H9 (cell line): ENCODE measurements around the gene WDR72. TPM values are rescaled to one million over a fixed set of nuclear protein-coding genes. Genes with fewer than 3 reads are reported as not detected.

Source experiments
- DNase-seq: peaks from one replicate; pipeline ENCODE4 v3.0.0-alpha.2; 2017
- H2AFZ ChIP-seq: one replicate; pipeline ENCODE4 v1.6.1; 2013; ENCODE audit warnings: mild to moderate bottlenecking, low read length, control low read depth, moderate library complexity
- H2AK5ac ChIP-seq: 2 replicates; pipeline ENCODE4 v1.6.1; 2013; ENCODE audit warnings: low read length, control low read depth, mixed read lengths; ENCODE audit not compliant: insufficient read length
- H2BK120ac ChIP-seq: one replicate; pipeline ENCODE4 v1.6.1; 2013; ENCODE audit warnings: low read depth, mild to moderate bottlenecking, low read length, control low read depth, inconsistent platforms; ENCODE audit not compliant: poor library complexity, severe bottlenecking
- H2BK12ac ChIP-seq: 2 replicates; pipeline ENCODE4 v1.6.1; 2013; ENCODE audit warnings: low read length, control low read depth, mixed read lengths, low read depth; ENCODE audit not compliant: insufficient read length
- H2BK15ac ChIP-seq: 2 replicates; pipeline ENCODE4 v1.6.1; 2013; ENCODE audit warnings: low read depth, low read length, control low read depth
- H2BK20ac ChIP-seq: one replicate; pipeline ENCODE4 v1.6.1; 2013; ENCODE audit warnings: low read depth, mild to moderate bottlenecking, low read length, control low read depth, inconsistent platforms; ENCODE audit not compliant: poor library complexity, severe bottlenecking
- H2BK5ac ChIP-seq: 2 replicates; pipeline ENCODE4 v1.6.1; 2013; ENCODE audit warnings: low read length, control low read depth, mixed read lengths; ENCODE audit not compliant: insufficient read length
- H3K14ac ChIP-seq: 2 replicates; pipeline ENCODE4 v1.6.1; 2013; ENCODE audit warnings: low read length, control low read depth; ENCODE audit not compliant: insufficient read depth
- H3K18ac ChIP-seq: 2 replicates; pipeline ENCODE4 v1.6.1; 2013; ENCODE audit warnings: low read depth, mild to moderate bottlenecking, mixed read lengths, low read length, control low read depth; ENCODE audit not compliant: insufficient read length
- H3K23ac ChIP-seq: 2 replicates; pipeline ENCODE4 v1.6.1; 2013; ENCODE audit warnings: low read length, control low read depth, mixed read lengths, low read depth; ENCODE audit not compliant: insufficient read length
- H3K23me2 ChIP-seq: 2 replicates; pipeline ENCODE4 v1.6.1; 2013; ENCODE audit warnings: low read depth, mild to moderate bottlenecking, mixed read lengths, low read length, control low read depth; ENCODE audit not compliant: insufficient read length, poor library complexity, severe bottlenecking
- H3K27ac ChIP-seq: 2 replicates; pipeline ENCODE4 v1.5.1; 2013; ENCODE audit warnings: low read length, control low read depth, mixed read lengths, low read depth; ENCODE audit not compliant: insufficient read length
- H3K27me3 ChIP-seq: 2 replicates; pipeline ENCODE4 v1.6.1; 2013; ENCODE audit warnings: low read length, control low read depth, inconsistent platforms; ENCODE audit not compliant: insufficient read depth
- H3K4ac ChIP-seq: 2 replicates; pipeline ENCODE4 v1.6.1; 2013; ENCODE audit warnings: low read depth, mild to moderate bottlenecking, control low read depth, inconsistent platforms, low read length, moderate library complexity
- H3K4me1 ChIP-seq: 2 replicates; pipeline ENCODE4 v1.6.1; 2013; ENCODE audit warnings: low read length, control low read depth, inconsistent platforms; ENCODE audit not compliant: insufficient read depth
- H3K4me2 ChIP-seq: 2 replicates; pipeline ENCODE4 v1.6.1; 2013; ENCODE audit warnings: low read length, control low read depth, mixed read lengths; ENCODE audit not compliant: insufficient read length, insufficient read depth
- H3K56ac ChIP-seq: 2 replicates; pipeline ENCODE4 v1.6.1; 2013; ENCODE audit warnings: low read depth, mild to moderate bottlenecking, mixed read lengths, low read length, control low read depth; ENCODE audit not compliant: insufficient read length
- H3K79me1 ChIP-seq: 2 replicates; pipeline ENCODE4 v1.6.1; 2013; ENCODE audit warnings: low read depth, mild to moderate bottlenecking, moderate library complexity, low read length, control low read depth, inconsistent platforms; ENCODE audit not compliant: insufficient read depth, poor library complexity, severe bottlenecking
- H3K79me2 ChIP-seq: 2 replicates; pipeline ENCODE4 v1.6.1; 2013; ENCODE audit warnings: low read length, control low read depth, inconsistent platforms; ENCODE audit not compliant: insufficient read depth
- H3K9ac ChIP-seq: 2 replicates; pipeline ENCODE4 v1.6.1; 2013; ENCODE audit warnings: low read length, control low read depth, mixed read lengths; ENCODE audit not compliant: insufficient read length; ENCODE audit errors: extremely low read depth
- H3K9me3 ChIP-seq: one replicate; pipeline ENCODE4 v1.6.1; 2013; ENCODE audit warnings: low read depth, low read length, inconsistent platforms; ENCODE audit not compliant: control insufficient read depth
- H3T11ph ChIP-seq: one replicate; pipeline ENCODE4 v1.6.1; 2013; ENCODE audit warnings: mild to moderate bottlenecking, low read length, control low read depth, inconsistent platforms
- H4K20me1 ChIP-seq: one replicate; pipeline ENCODE4 v1.6.1; 2013; ENCODE audit not compliant: control insufficient read depth, insufficient read length, insufficient read depth
- H4K5ac ChIP-seq: 2 replicates; pipeline ENCODE4 v1.6.1; 2013; ENCODE audit warnings: low read depth, mild to moderate bottlenecking, mixed read lengths, low read length, control low read depth; ENCODE audit not compliant: insufficient read length
- H4K8ac ChIP-seq: replicated peaks from 2 replicates; pipeline ENCODE4 v1.6.1; 2013; ENCODE audit warnings: low read length, control low read depth, mixed read lengths, low read depth; ENCODE audit not compliant: insufficient read length
- H4K91ac ChIP-seq: 2 replicates; pipeline ENCODE4 v1.6.1; 2013; ENCODE audit warnings: low read depth, mild to moderate bottlenecking, moderate library complexity, mixed read lengths, low read length, control low read depth; ENCODE audit not compliant: insufficient read length
- H3K27ac Mint-ChIP-seq, 3 experiments: 2 replicates in 2 of 3; 3 replicates in 1 of 3; pipeline ENCODE4 v1.8.0; 2020 to 2021; ENCODE audit warnings: mixed read lengths in 3 of 3, mild to moderate bottlenecking in 1 of 3, moderate library complexity in 1 of 3
- H3K27me3 Mint-ChIP-seq: 2 replicates; pipeline ENCODE4 v1.8.0; 2021; ENCODE audit warnings: low read depth, mild to moderate bottlenecking, moderate library complexity, mixed read lengths
- H3K36me3 Mint-ChIP-seq, 3 experiments: 2 replicates in 2 of 3; 3 replicates in 1 of 3; pipeline ENCODE4 v1.8.0; 2020 to 2021; ENCODE audit warnings: low read depth in 3 of 3, mixed read lengths in 3 of 3; ENCODE audit not compliant: insufficient read depth in 1 of 3
- H3K4me1 Mint-ChIP-seq, 2 experiments: 2 replicates each; pipeline ENCODE4 v1.8.0; 2020; ENCODE audit warnings: mixed read lengths in 2 of 2
- H3K4me3 Mint-ChIP-seq, 2 experiments: 2 replicates in 1 of 2; 3 replicates in 1 of 2; pipeline ENCODE4 v1.8.0; 2020 to 2021; ENCODE audit warnings: mild to moderate bottlenecking in 2 of 2, mixed read lengths in 2 of 2, moderate library complexity in 1 of 2
- H3K9me3 Mint-ChIP-seq, 2 experiments: 2 replicates in 1 of 2; 3 replicates in 1 of 2; pipeline ENCODE4 v1.8.0; 2020; ENCODE audit warnings: mild to moderate bottlenecking in 2 of 2, mixed read lengths in 2 of 2, moderate library complexity in 1 of 2
- CTCF ChIP-seq: fragments of 200-600 bp; sonication (generic); conservative IDR thresholded peaks from 3 replicates; pipeline ENCODE4 v1.8.0; 2021; ENCODE audit warnings: antibody characterized with exemption, mild to moderate bottlenecking
- WGBS: extraction: QIAGEN DNeasy Blood & Tissue Kit; methylation state at CpG from one replicate; pipeline ENCODE4 v1.1.7; 2013; ENCODE audit warnings: missing lambda C conversion rate, low lambda C conversion rate, mixed read lengths; ENCODE audit not compliant: insufficient read length; ENCODE audit errors: extremely low coverage; 5-methylcytosine and 5-hydroxymethylcytosine counted together
- total RNA-seq: library from RNA; stranded (reverse); gene quantifications from 2 replicates; pipeline ENCODE4 v1.2.1, GENCODE V29; 2021

WDR72 gene
- total RNA-seq, 1 experiment from 2014 or later, result 2.9 TPM

DNA sequence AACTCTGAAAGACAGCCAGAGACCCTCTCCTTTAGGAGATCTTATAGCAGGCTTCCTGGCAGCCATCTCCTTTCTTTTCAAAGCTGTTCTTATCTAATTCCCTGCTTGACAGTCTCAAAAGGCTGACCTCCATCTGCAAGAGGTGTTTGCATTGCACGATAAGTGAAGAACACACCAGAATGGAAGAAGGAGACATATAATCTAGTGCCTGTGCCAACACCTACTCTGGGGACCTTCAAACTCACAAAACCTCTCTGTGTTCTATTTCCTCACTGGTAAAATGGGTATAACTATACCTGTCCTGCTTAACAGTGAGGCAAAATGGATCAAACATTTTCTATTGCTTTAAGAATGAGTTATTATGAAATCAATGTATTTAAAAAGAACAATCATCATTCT is 65.0 kb downstream of the WDR72 start:
- no peak overlapping the region for H3T11ph ChIP-seq
- H2BK5ac ChIP-seq, result no peak overlapping the region
- H2BK120ac ChIP-seq, result no peak overlapping the region
- no peak overlapping the region for H3K4me2 ChIP-seq
- no peaks in the 10 kb centered on the region for H3K27me3 ChIP-seq
- no peak overlapping the region for H2BK15ac ChIP-seq
- no peak for TF ChIP-seq CTCF
- no peak overlapping the region for H3K18ac ChIP-seq
- Mint-ChIP-seq H3K36me3 (peaks cover 0 to 4% (median 0%) of the 10 kb centered on the region in 3 experiments; a peak in 1 of 7 replicates), H3K27me3 (no peaks in the 10 kb centered on the region; the same call in 1 of the 2 replicates), H3K4me1 (no peaks in the 10 kb centered on the region), H3K9me3 (peaks cover 3 to 4% of the 10 kb centered on the region in 2 experiments; a peak in 3 of 5 replicates), H3K27ac (no peak overlapping the region; a peak in 1 of 7 replicates), H3K4me3 (no peak overlapping the region)
- H4K5ac ChIP-seq, result no peak overlapping the region
- H2AK5ac ChIP-seq, result no peak overlapping the region
- no peak overlapping the region for H3K27ac ChIP-seq
- H2BK12ac ChIP-seq, result no peak overlapping the region
- no peak overlapping the region for H2BK20ac ChIP-seq
- no peak overlapping the region for H2AFZ ChIP-seq
- no CpG with 5 or more reads among the region's 1 CpG for WGBS
- H3K23ac ChIP-seq, result no peak overlapping the region
- no peak overlapping the region for H3K4ac ChIP-seq
- H3K9ac ChIP-seq, result no peak overlapping the region
- H3K14ac ChIP-seq, result no peak overlapping the region
- no peak overlapping the region for H4K8ac ChIP-seq
- no peaks in the 10 kb centered on the region for H3K79me2 ChIP-seq
- no peaks in the 10 kb centered on the region for H3K23me2 ChIP-seq
- H4K91ac ChIP-seq, result no peak overlapping the region
- H3K4me1 ChIP-seq, result no peaks in the 10 kb centered on the region
- H3K79me1 ChIP-seq, result no peaks in the 10 kb centered on the region
- no peaks in the 10 kb centered on the region for H3K9me3 ChIP-seq
- no peak overlapping the region for H3K56ac ChIP-seq
- H4K20me1 ChIP-seq, result no peaks in the 10 kb centered on the region
- DNase-seq, result no peak
